ENCODE data around the gene SLC38A2.

The SLC38A2 gene

GRCh38 chr12:46386877-46387629, 14.5 kb upstream of the SLC38A2 start:
- no peak overlapping the region for H3K4me3 ChIP-seq (ENCODE audit: low read length, poor library complexity, severe bottlenecking)
- no peak overlapping the region for H3K9ac ChIP-seq (ENCODE audit: low read depth, low read length, poor library complexity, severe bottlenecking)
- H3F3A ChIP-seq (ENCODE audit: low read depth): 0 out of 2 replicates have a peak, but pooled peaks cover 3% of the 10 kb centered on the region
- no peaks in the 10 kb centered on the region for H4K20me1 ChIP-seq (ENCODE audit: insufficient read depth, low read length, poor library complexity, severe bottlenecking)
- peaks cover 21% of the 10 kb centered on the region for H3K79me2 ChIP-seq (ENCODE audit: insufficient read depth, low read length)
- no peak overlapping the region for H2AFZ ChIP-seq (ENCODE audit: low read length)
- H3K27me3 ChIP-seq (ENCODE audit: insufficient read depth, low read length, poor library complexity, severe bottlenecking): no peaks in the 10 kb centered on the region
- no peaks in the 10 kb centered on the region for H3K36me3 ChIP-seq (ENCODE audit: insufficient read depth, low read length)
- H3K9me3 ChIP-seq (ENCODE audit: insufficient read depth, low read depth, low read length): no peaks in the 10 kb centered on the region
- TF ChIP-seq EZH2phosphoT487 (IDR thresholded peaks at IDR 0.05; ENCODE audit: borderline replicate concordance) (no peak), CTCF (conservative IDR thresholded peaks at IDR 0.05; ENCODE audit: low read length) (no peak)
- H3K4me2 ChIP-seq (ENCODE audit: low read depth, low read length, poor library complexity, severe bottlenecking): peak overlapping the region; percentile 53
- peaks cover 87% of the 10 kb centered on the region for H3K4me1 ChIP-seq (ENCODE audit: insufficient read depth, low read length, poor library complexity, severe bottlenecking)
- no peaks in the 10 kb centered on the region for H3K9me2 ChIP-seq (replicated peaks; ENCODE audit: low read depth, low read length)

GRCh38 chr12:46386360-46386867, 13.8 kb upstream of the SLC38A2 start:
- H2AFZ ChIP-seq (ENCODE audit: low read length): no peak overlapping the region
- H3K9ac ChIP-seq (ENCODE audit: low read depth, low read length, poor library complexity, severe bottlenecking): no peak overlapping the region
- H3K9me2 ChIP-seq (replicated peaks; ENCODE audit: low read depth, low read length): no peaks in the 10 kb centered on the region
- H3K9me3 ChIP-seq (ENCODE audit: insufficient read depth, low read depth, low read length): no peaks in the 10 kb centered on the region
- H4K20me1 ChIP-seq (ENCODE audit: insufficient read depth, low read length, poor library complexity, severe bottlenecking): no peaks in the 10 kb centered on the region
- H3K27me3 ChIP-seq (ENCODE audit: insufficient read depth, low read length, poor library complexity, severe bottlenecking): no peaks in the 10 kb centered on the region
- peaks cover 21% of the 10 kb centered on the region for H3K79me2 ChIP-seq (ENCODE audit: insufficient read depth, low read length)
- H3F3A ChIP-seq (ENCODE audit: low read depth): 0 out of 2 replicates have a peak, but pooled peaks cover 3% of the 10 kb centered on the region
- no peak for TF ChIP-seq CTCF (conservative IDR thresholded peaks at IDR 0.05; ENCODE audit: low read length)
- no peak for TF ChIP-seq EZH2phosphoT487 (IDR thresholded peaks at IDR 0.05; ENCODE audit: borderline replicate concordance)
- peak overlapping the region; percentile 53 for H3K4me2 ChIP-seq (ENCODE audit: low read depth, low read length, poor library complexity, severe bottlenecking)
- no peaks in the 10 kb centered on the region for H3K36me3 ChIP-seq (ENCODE audit: insufficient read depth, low read length)
- H3K4me3 ChIP-seq (ENCODE audit: low read length, poor library complexity, severe bottlenecking): no peak overlapping the region
- H3K4me1 ChIP-seq (ENCODE audit: insufficient read depth, low read length, poor library complexity, severe bottlenecking): peaks cover 86% of the 10 kb centered on the region

DNA sequence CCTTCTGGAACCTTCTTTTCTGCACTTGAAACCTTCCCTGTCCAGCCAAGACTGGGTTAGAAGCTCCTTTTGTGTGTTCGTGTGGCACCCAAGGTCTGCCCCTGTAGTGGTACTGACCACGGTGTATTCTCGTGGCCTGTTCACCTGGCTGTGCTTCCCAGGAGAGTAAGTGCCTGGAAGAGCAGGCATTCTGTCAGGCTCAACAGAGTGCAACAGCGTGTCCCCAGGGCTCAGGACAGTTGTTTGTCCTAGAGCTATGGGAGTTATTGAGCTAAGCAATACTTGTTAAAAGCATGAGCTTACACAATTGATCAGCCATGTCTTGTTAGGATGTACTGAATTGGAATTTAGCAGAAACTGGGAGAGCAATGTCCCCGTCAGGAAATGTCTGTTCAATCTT, 12.9 kb upstream of the SLC38A2 start:
- Histone ChIP-seq H3K36me3 (ENCODE audit: insufficient read depth, low read length) (no peaks in the 10 kb centered on the region), H3K79me2 (ENCODE audit: insufficient read depth, low read length) (peaks cover 21% of the 10 kb centered on the region), H3K4me1 (ENCODE audit: insufficient read depth, low read length, poor library complexity, severe bottlenecking) (peaks cover 76% of the 10 kb centered on the region), H2AFZ (ENCODE audit: low read length) (no peak overlapping the region), H3F3A (ENCODE audit: low read depth) (0 out of 2 replicates have a peak, but pooled peaks cover 3% of the 10 kb centered on the region), H3K9me2 (replicated peaks; ENCODE audit: low read depth, low read length) (no peaks in the 10 kb centered on the region), H3K9me3 (ENCODE audit: insufficient read depth, low read depth, low read length) (no peaks in the 10 kb centered on the region), H3K27me3 (ENCODE audit: insufficient read depth, low read length, poor library complexity, severe bottlenecking) (no peaks in the 10 kb centered on the region), H3K4me3 (ENCODE audit: low read length, poor library complexity, severe bottlenecking) (peak overlapping the region; percentile 84), H4K20me1 (ENCODE audit: insufficient read depth, low read length, poor library complexity, severe bottlenecking) (no peaks in the 10 kb centered on the region), H3K9ac (ENCODE audit: low read depth, low read length, poor library complexity, severe bottlenecking) (peak overlapping the region; percentile 93), H3K4me2 (ENCODE audit: low read depth, low read length, poor library complexity, severe bottlenecking) (peak overlapping the region; percentile 95)
- TF ChIP-seq CTCF (conservative IDR thresholded peaks at IDR 0.05; ENCODE audit: low read length) (no peak), EZH2phosphoT487 (IDR thresholded peaks at IDR 0.05; ENCODE audit: borderline replicate concordance) (no peak)
